GM20431 (cell line): ENCODE measurements around the gene MTUS2.

Source experiments
- in situ Hi-C: fragments of 300-500 bp; cut with MseI, MboI; formaldehyde crosslinking; loops from one replicate; pipeline ENCODE4 v1.15.0; 2020; ENCODE audit warnings: low sequenced_read_pairs; ENCODE audit not compliant: unreplicated experiment

MTUS2 gene

GRCh38 chr13:29137016-29137415, 316.9 kb downstream of the MTUS2 start:
- in situ Hi-C loops, result no loop called here

- in situ Hi-C loops, result no loop called here
Measured at GRCh38 chr13:29137995-29138394, 317.9 kb downstream of the MTUS2 start.

GRCh38 chr13:29140277-29140676, 320.1 kb downstream of the MTUS2 start:
- in situ Hi-C loops, result no loop called here

- in situ Hi-C loops, result no loop called here
Measured at GRCh38 chr13:29143847-29144246, 323.7 kb downstream of the MTUS2 start.

GRCh38 chr13:29154390-29154789, 334.3 kb downstream of the MTUS2 start:
- in situ Hi-C loops, result no loop called here

- in situ Hi-C loops, result no loop called here
Measured at GRCh38 chr13:29156136-29156535, 336.0 kb downstream of the MTUS2 start.

- in situ Hi-C loops, result no loop called here
Measured at GRCh38 chr13:29159871-29160270, 339.7 kb downstream of the MTUS2 start.

- in situ Hi-C loops, result no loop called here
Measured at GRCh38 chr13:29160862-29161261, 340.7 kb downstream of the MTUS2 start.

- in situ Hi-C loops, result no loop called here
Measured at GRCh38 chr13:29161676-29162075, 341.5 kb downstream of the MTUS2 start.

- in situ Hi-C loops, result no loop called here
Measured at GRCh38 chr13:29162638-29163235, 342.6 kb downstream of the MTUS2 start.

- in situ Hi-C loops, result no loop called here
Measured at GRCh38 chr13:29164116-29164515, 344.0 kb downstream of the MTUS2 start.

- in situ Hi-C loops, result no loop called here
Measured at GRCh38 chr13:29165216-29165615, 345.1 kb downstream of the MTUS2 start.

GRCh38 chr13:29165840-29166239, 345.7 kb downstream of the MTUS2 start:
- in situ Hi-C loops, result no loop called here

GRCh38 chr13:29170436-29171082, 350.4 kb downstream of the MTUS2 start:
- in situ Hi-C loops, result no loop called here

GRCh38 chr13:29171244-29171643, 351.1 kb downstream of the MTUS2 start:
- in situ Hi-C loops, result no loop called here

GRCh38 chr13:29174093-29174492, 354.0 kb downstream of the MTUS2 start:
- in situ Hi-C loops, result no loop called here

GRCh38 chr13:29175250-29175873, 355.2 kb downstream of the MTUS2 start:
- in situ Hi-C loops, result no loop called here

- in situ Hi-C loops, result no loop called here
Measured at GRCh38 chr13:29180055-29180454, 359.9 kb downstream of the MTUS2 start.

GRCh38 chr13:29182216-29182615, 362.1 kb downstream of the MTUS2 start:
- in situ Hi-C loops, result no loop called here

- in situ Hi-C loops, result no loop called here
Measured at GRCh38 chr13:29185926-29186325, 365.8 kb downstream of the MTUS2 start.

- in situ Hi-C loops, result no loop called here
Measured at GRCh38 chr13:29187584-29187983, 367.4 kb downstream of the MTUS2 start.

GRCh38 chr13:29190298-29190697, 370.2 kb downstream of the MTUS2 start:
- in situ Hi-C loops, result no loop called here
